ENCODE results near the gene RPTOR.

DNA sequence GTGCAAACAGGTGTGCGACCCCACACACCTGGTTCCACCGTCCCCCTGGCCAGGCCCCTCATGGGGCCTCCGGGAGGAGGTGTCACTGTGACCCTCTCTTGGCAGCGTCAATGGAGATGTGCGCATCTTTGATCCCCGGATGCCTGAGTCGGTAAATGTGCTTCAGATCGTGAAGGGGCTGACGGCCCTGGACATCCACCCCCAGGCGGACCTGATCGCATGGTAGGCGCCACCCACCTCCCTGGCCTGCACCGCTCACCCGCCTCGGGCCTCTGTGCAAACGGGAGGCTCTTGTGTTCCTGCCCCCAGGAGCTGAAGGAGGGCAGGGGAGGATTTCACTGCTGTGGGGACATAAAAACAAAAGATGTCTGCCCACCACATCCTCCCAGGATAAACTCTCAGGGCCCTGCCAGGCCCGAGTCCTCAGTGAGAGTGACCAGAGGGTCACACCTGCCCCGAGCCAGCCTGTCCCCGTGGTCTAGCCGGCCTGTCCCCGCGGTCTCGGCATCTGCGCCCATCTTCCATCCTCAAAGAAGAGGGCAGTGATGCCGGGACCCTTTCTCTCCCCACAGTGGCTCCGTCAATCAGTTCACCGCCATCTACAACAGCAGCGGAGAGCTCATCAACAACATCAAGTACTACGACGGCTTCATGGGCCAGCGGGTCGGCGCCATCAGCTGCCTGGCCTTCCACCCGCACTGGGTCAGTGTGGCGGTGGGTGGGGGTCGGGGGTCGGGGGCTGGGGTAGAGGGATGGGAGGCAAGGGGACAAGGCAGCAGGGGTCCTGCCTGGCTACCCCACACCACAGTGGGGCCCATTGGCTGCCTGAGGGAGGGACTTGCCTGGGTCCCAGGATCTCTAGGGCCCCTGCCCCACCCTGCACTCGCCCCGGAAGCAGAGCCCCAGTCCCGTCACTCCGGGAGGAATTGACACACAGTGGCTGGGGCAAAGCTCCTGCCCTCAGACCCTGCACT lies 418.0 kb downstream of the RPTOR start:
- TF ChIP-seq SMC3 (IDR thresholded peaks at IDR 0.05; ENCODE audit: borderline replicate concordance, low read length) (no peak), RCOR1 (conservative IDR thresholded peaks at IDR 0.05; ENCODE audit: low read depth, low read length) (no peak), TAF1 (IDR thresholded peaks at IDR 0.05; ENCODE audit: borderline replicate concordance, low read depth, low read length) (no peak), POLR2A (IDR thresholded peaks at IDR 0.05; ENCODE audit: low read depth, low read length) (no peak), CBX5 (IDR thresholded peaks at IDR 0.05; ENCODE audit: low read depth) (no peak), CHD1 (IDR thresholded peaks at IDR 0.05; ENCODE audit: low read depth, low read length) (no peak), ASH2L (IDR thresholded peaks at IDR 0.05; ENCODE audit: borderline replicate concordance, low read depth) (no peak), PAX8 (IDR thresholded peaks at IDR 0.05) (no peak), ZZZ3 (IDR thresholded peaks at IDR 0.05; ENCODE audit: control insufficient read depth, insufficient read length, low read depth) (no peak)
- TF ChIP-seq, protein P1, sequence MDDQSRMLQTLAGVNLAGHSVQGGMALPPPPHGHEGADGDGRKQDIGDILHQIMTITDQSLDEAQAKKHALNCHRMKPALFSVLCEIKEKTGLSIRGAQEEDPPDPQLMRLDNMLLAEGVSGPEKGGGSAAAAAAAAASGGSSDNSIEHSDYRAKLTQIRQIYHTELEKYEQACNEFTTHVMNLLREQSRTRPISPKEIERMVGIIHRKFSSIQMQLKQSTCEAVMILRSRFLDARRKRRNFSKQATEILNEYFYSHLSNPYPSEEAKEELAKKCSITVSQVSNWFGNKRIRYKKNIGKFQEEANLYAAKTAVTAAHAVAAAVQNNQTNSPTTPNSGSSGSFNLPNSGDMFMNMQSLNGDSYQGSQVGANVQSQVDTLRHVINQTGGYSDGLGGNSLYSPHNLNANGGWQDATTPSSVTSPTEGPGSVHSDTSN (IDR thresholded peaks at IDR 0.05; ENCODE audit: insufficient replicate concordance, low read depth, low read length): no peak
- TF ChIP-seq, protein P2, sequence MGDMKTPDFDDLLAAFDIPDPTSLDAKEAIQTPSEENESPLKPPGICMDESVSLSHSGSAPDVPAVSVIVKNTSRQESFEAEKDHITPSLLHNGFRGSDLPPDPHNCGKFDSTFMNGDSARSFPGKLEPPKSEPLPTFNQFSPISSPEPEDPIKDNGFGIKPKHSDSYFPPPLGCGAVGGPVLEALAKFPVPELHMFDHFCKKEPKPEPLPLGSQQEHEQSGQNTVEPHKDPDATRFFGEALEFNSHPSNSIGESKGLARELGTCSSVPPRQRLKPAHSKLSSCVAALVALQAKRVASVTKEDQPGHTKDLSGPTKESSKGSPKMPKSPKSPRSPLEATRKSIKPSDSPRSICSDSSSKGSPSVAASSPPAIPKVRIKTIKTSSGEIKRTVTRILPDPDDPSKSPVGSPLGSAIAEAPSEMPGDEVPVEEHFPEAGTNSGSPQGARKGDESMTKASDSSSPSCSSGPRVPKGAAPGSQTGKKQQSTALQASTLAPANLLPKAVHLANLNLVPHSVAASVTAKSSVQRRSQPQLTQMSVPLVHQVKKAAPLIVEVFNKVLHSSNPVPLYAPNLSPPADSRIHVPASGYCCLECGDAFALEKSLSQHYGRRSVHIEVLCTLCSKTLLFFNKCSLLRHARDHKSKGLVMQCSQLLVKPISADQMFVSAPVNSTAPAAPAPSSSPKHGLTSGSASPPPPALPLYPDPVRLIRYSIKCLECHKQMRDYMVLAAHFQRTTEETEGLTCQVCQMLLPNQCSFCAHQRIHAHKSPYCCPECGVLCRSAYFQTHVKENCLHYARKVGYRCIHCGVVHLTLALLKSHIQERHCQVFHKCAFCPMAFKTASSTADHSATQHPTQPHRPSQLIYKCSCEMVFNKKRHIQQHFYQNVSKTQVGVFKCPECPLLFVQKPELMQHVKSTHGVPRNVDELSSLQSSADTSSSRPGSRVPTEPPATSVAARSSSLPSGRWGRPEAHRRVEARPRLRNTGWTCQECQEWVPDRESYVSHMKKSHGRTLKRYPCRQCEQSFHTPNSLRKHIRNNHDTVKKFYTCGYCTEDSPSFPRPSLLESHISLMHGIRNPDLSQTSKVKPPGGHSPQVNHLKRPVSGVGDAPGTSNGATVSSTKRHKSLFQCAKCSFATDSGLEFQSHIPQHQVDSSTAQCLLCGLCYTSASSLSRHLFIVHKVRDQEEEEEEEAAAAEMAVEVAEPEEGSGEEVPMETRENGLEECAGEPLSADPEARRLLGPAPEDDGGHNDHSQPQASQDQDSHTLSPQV (IDR thresholded peaks at IDR 0.05): no peak
